HEK293 (cell line): ENCODE results near the gene PHLDB2.

Experiments used
- ZNF311 ChIP-seq: fragments of 450-650 bp; formaldehyde crosslinking; IDR thresholded peaks from 2 replicates; pipeline ENCODE4 v1.5.1; 2017; ENCODE audit warnings: missing biosample characterization, missing genetic modification characterization, borderline replicate concordance
- TF ChIP-seq, protein P1 (sequence below): fragments of 450-650 bp; formaldehyde crosslinking; IDR thresholded peaks from 2 replicates; pipeline ENCODE4 v1.5.1; 2016; ENCODE audit warnings: missing biosample characterization, missing genetic modification characterization

DNA sequence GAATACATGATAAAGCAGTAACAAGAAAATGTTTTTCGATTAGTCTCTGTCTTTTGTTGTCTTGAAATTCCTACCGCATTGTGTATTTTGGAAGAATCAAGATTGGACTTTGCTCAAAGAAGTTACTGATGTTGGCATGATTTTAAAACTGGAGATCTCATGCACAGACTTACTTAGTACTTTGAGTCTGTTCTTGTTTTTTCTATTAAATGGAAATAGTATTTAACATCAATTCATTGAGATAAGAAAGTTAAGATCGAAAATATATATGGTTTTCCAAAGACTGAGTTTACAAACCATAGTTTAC lies 122.3 kb downstream of the PHLDB2 start:
- TF ChIP-seq, protein P1, sequence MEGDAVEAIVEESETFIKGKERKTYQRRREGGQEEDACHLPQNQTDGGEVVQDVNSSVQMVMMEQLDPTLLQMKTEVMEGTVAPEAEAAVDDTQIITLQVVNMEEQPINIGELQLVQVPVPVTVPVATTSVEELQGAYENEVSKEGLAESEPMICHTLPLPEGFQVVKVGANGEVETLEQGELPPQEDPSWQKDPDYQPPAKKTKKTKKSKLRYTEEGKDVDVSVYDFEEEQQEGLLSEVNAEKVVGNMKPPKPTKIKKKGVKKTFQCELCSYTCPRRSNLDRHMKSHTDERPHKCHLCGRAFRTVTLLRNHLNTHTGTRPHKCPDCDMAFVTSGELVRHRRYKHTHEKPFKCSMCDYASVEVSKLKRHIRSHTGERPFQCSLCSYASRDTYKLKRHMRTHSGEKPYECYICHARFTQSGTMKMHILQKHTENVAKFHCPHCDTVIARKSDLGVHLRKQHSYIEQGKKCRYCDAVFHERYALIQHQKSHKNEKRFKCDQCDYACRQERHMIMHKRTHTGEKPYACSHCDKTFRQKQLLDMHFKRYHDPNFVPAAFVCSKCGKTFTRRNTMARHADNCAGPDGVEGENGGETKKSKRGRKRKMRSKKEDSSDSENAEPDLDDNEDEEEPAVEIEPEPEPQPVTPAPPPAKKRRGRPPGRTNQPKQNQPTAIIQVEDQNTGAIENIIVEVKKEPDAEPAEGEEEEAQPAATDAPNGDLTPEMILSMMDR (tag by site-specific recombination), result no peak
- TF ChIP-seq ZNF311 (tag by site-specific recombination), result no peak
